Measurements from ENCODE around the gene TMA7.

The TMA7 gene

GRCh38 chr3:48406443-48407431 lies 33.3 kb upstream of the TMA7 start:
- Histone ChIP-seq H3K27me3 (no peaks in the 10 kb centered on the region), H3K4me3 (ENCODE audit: low read depth in 1 of 2, low read length in 1 of 2) (no peak overlapping the region), H3K36me3 (no peaks in the 10 kb centered on the region), H3K9me3 (no peaks in the 10 kb centered on the region), H3K27ac (no peak overlapping the region), H3K4me1 (ENCODE audit: control insufficient read depth in 1 of 2, insufficient read depth in 1 of 2, low read depth in 1 of 2, low read length in 1 of 2) (no peaks in the 10 kb centered on the region)
- TF ChIP-seq CTCF (IDR thresholded peaks at IDR 0.05): no peak

- TF ChIP-seq CTCF (IDR thresholded peaks at IDR 0.05): no peak
- Histone ChIP-seq H3K36me3 (no peaks in the 10 kb centered on the region), H3K4me1 (ENCODE audit: control insufficient read depth in 1 of 2, insufficient read depth in 1 of 2, low read depth in 1 of 2, low read length in 1 of 2) (no peaks in the 10 kb centered on the region), H3K27me3 (no peaks in the 10 kb centered on the region), H3K4me3 (ENCODE audit: low read depth in 1 of 2, low read length in 1 of 2) (no peak overlapping the region), H3K27ac (no peak overlapping the region), H3K9me3 (no peaks in the 10 kb centered on the region)
These were observed 32.4 kb upstream of the TMA7 start for GRCh38 chr3:48407542-48408099.

- no peak overlapping the region for H3K4me3 ChIP-seq (ENCODE audit: low read depth in 1 of 2, low read length in 1 of 2)
- H3K9me3 ChIP-seq: no peaks in the 10 kb centered on the region
- H3K27me3 ChIP-seq: no peaks in the 10 kb centered on the region
- no peak for TF ChIP-seq CTCF (IDR thresholded peaks at IDR 0.05)
- H3K4me1 ChIP-seq (ENCODE audit: control insufficient read depth in 1 of 2, insufficient read depth in 1 of 2, low read depth in 1 of 2, low read length in 1 of 2): no peaks in the 10 kb centered on the region
- no peaks in the 10 kb centered on the region for H3K36me3 ChIP-seq
- no peak overlapping the region for H3K27ac ChIP-seq
These were observed 31.2 kb upstream of the TMA7 start for GRCh38 chr3:48408823-48409281.

- Histone ChIP-seq H3K4me3 (ENCODE audit: low read depth in 1 of 2, low read length in 1 of 2) (no peak overlapping the region), H3K27me3 (no peaks in the 10 kb centered on the region), H3K9me3 (no peaks in the 10 kb centered on the region), H3K27ac (no peak overlapping the region), H3K4me1 (ENCODE audit: control insufficient read depth in 1 of 2, insufficient read depth in 1 of 2, low read depth in 1 of 2, low read length in 1 of 2) (no peaks in the 10 kb centered on the region), H3K36me3 (no peaks in the 10 kb centered on the region)
- TF ChIP-seq CTCF (IDR thresholded peaks at IDR 0.05): no peak
These were observed 30.5 kb upstream of the TMA7 start for GRCh38 chr3:48409291-48410201.

All from neutrophil (primary cell).